H1 (cell line): ENCODE data around the gene RCHY1. TPM values are rescaled to one million over a fixed set of nuclear protein-coding genes. Genes with fewer than 3 reads are reported as not detected.
A peak's percentile ranks its signal among the peaks of the same experiment; 100 is the strongest.

Source experiments
- CTCF ChIA-PET: fragments of 300-600 bp; sonication (Branson Sonifier 250); formaldehyde crosslinking; loops from one replicate; lab custom pipeline; 2021; ENCODE audit not compliant: partially characterized antibody; lab: Charles Lee
- POLR2A ChIA-PET: fragments of 300-600 bp; sonication (Branson Sonifier 250); formaldehyde crosslinking; loops from one replicate; lab custom pipeline; 2021; ENCODE audit warnings: inconsistent platforms; ENCODE audit not compliant: partially characterized antibody; lab: Charles Lee
- DNase-seq, 2 experiments: peaks; one replicate each; pipeline versions ENCODE4 v3.0.0 to v3.0.0-alpha.2; 2010 to 2022; ENCODE audit warnings: low spot score in 2 of 2, low read depth in 1 of 2, mixed read lengths in 1 of 2
- FAIRE-seq: peaks from 2 replicates; lab custom pipeline; 2011; peaks lifted over from hg19 to GRCh38; lab: Jason Lieb, UNC
- H2AFZ ChIP-seq: 2 replicates; pipeline ENCODE4 v1.8.1; 2012; ENCODE audit warnings: low read length, inconsistent platforms
- H2AK5ac ChIP-seq: 2 replicates; pipeline ENCODE4 v1.6.1; 2013; ENCODE audit warnings: low read depth, low read length
- H2BK120ac ChIP-seq: replicated peaks from 2 replicates; pipeline ENCODE3; 2013; ENCODE audit warnings: low read depth, low read length, inconsistent platforms
- H2BK12ac ChIP-seq: 2 replicates; pipeline ENCODE4 v1.6.1; 2013; ENCODE audit warnings: low read depth, low read length
- H2BK15ac ChIP-seq: 2 replicates; pipeline ENCODE4 v1.6.1; 2013; ENCODE audit warnings: low read length
- H2BK20ac ChIP-seq: 2 replicates; pipeline ENCODE4 v1.6.1; 2013; ENCODE audit warnings: low read length
- H2BK5ac ChIP-seq: 2 replicates; pipeline ENCODE4 v1.6.1; 2013; ENCODE audit warnings: low read depth, low read length
- H3K14ac ChIP-seq: 2 replicates; pipeline ENCODE4 v1.6.1; 2013; ENCODE audit warnings: inconsistent platforms; ENCODE audit not compliant: insufficient read length
- H3K18ac ChIP-seq: 2 replicates; pipeline ENCODE4 v1.6.1; 2013; ENCODE audit warnings: low read length; ENCODE audit errors: extremely low read depth
- H3K23ac ChIP-seq: 2 replicates; pipeline ENCODE4 v1.6.1; 2013; ENCODE audit warnings: inconsistent platforms; ENCODE audit not compliant: insufficient read length
- H3K23me2 ChIP-seq: 2 replicates; pipeline ENCODE4 v1.6.1; 2013; ENCODE audit warnings: low read depth, low read length
- H3K27ac ChIP-seq: 2 replicates; pipeline ENCODE4 v1.6.1; 2011; ENCODE audit warnings: low read depth, low read length, inconsistent platforms
- H3K27me3 ChIP-seq, 4 experiments: replicated peaks in 1 of 4; 1 replicate in 1 of 4; 2 replicates in 3 of 4; pipeline versions ENCODE4 v1.6.1 to v1.8.1; 2011 to 2013; ENCODE audit warnings: low read length in 3 of 4, mild to moderate bottlenecking in 3 of 4, inconsistent platforms in 2 of 4, mixed read lengths in 2 of 4, moderate library complexity in 1 of 4; ENCODE audit not compliant: control insufficient read depth in 3 of 4, insufficient read depth in 3 of 4; ENCODE audit errors: extremely low read depth in 1 of 4
- H3K36me3 ChIP-seq, 4 experiments: 2 replicates each; pipeline versions ENCODE4 v1.6.1 to v1.8.1; 2011 to 2013; ENCODE audit warnings: mild to moderate bottlenecking in 4 of 4, low read length in 3 of 4, moderate library complexity in 2 of 4, control low read depth in 1 of 4, inconsistent platforms in 1 of 4; ENCODE audit not compliant: insufficient read depth in 4 of 4, control insufficient read depth in 2 of 4
- H3K4ac ChIP-seq: replicated peaks from 2 replicates; pipeline ENCODE3; 2013; ENCODE audit warnings: low read length, low read depth, mixed read lengths, inconsistent platforms; ENCODE audit not compliant: insufficient read length
- H3K4me1 ChIP-seq, 4 experiments: replicated peaks in 1 of 4; 1 replicate in 1 of 4; 2 replicates in 3 of 4; pipeline versions ENCODE4 v1.6.1 to v1.8.1; 2011 to 2013; ENCODE audit warnings: low read length in 3 of 4, inconsistent platforms in 2 of 4, mixed read lengths in 1 of 4; ENCODE audit not compliant: insufficient read depth in 4 of 4, control insufficient read depth in 3 of 4
- H3K4me2 ChIP-seq, 2 experiments: 2 replicates each; pipeline versions ENCODE4 v1.6.1 to v1.8.1; 2011 to 2013; ENCODE audit warnings: low read depth in 2 of 2, low read length in 2 of 2, control low read depth in 1 of 2, inconsistent platforms in 1 of 2, mild to moderate bottlenecking in 1 of 2; ENCODE audit not compliant: insufficient read depth in 1 of 2
- H3K4me3 ChIP-seq, 4 experiments: fragments of 200-600, 300-600 bp in 1 of 4; sonication (generic), shearing (Covaris generic), sonication (Bioruptor Twin) in 1 of 4; 2 replicates each; pipeline versions ENCODE4 v1.5.1 to v1.8.1; 2011 to 2016; ENCODE audit warnings: low read length in 4 of 4, low read depth in 3 of 4, control low read depth in 2 of 4, inconsistent platforms in 2 of 4, mild to moderate bottlenecking in 2 of 4, mixed read lengths in 1 of 4, moderate library complexity in 1 of 4; ENCODE audit not compliant: insufficient read depth in 2 of 4; ENCODE audit errors: extremely low read depth in 1 of 4
- H3K56ac ChIP-seq: replicated peaks from 2 replicates; pipeline ENCODE3; 2013; ENCODE audit warnings: low read depth, mild to moderate bottlenecking, mixed read lengths, low read length, inconsistent platforms; ENCODE audit not compliant: insufficient read length
- H3K79me1 ChIP-seq: 2 replicates; pipeline ENCODE4 v1.6.1; 2013; ENCODE audit warnings: low read depth, low read length, control low read depth
- H3K79me2 ChIP-seq, 2 experiments: 2 replicates each; pipeline versions ENCODE4 v1.6.1 to v1.8.1; 2012 to 2013; ENCODE audit warnings: low read length in 2 of 2, mild to moderate bottlenecking in 2 of 2, inconsistent platforms in 1 of 2; ENCODE audit not compliant: insufficient read depth in 2 of 2, control insufficient read depth in 1 of 2
- H3K9ac ChIP-seq, 4 experiments: replicated peaks in 1 of 4; 1 replicate in 1 of 4; 2 replicates in 3 of 4; pipeline versions ENCODE4 v1.6.1 to v1.8.1; 2011 to 2013; ENCODE audit warnings: low read depth in 3 of 4, low read length in 3 of 4, control low read depth in 2 of 4, mild to moderate bottlenecking in 2 of 4, moderate library complexity in 2 of 4, inconsistent platforms in 1 of 4; ENCODE audit errors: extremely low read depth in 1 of 4
- H3K9me3 ChIP-seq, 2 experiments: 2 replicates each; pipeline versions ENCODE4 v1.6.1 to v1.8.1; 2012 to 2013; ENCODE audit warnings: mild to moderate bottlenecking in 2 of 2, moderate library complexity in 2 of 2, control low read depth in 1 of 2, inconsistent platforms in 1 of 2, low read depth in 1 of 2, low read length in 1 of 2, mixed read lengths in 1 of 2; ENCODE audit not compliant: insufficient read depth in 2 of 2
- H4K20me1 ChIP-seq, 2 experiments: replicated peaks in 1 of 2; 2 replicates each; pipeline versions ENCODE3 to v1.8.1; 2011 to 2013; ENCODE audit warnings: inconsistent platforms in 2 of 2, low read length in 2 of 2, mild to moderate bottlenecking in 1 of 2; ENCODE audit not compliant: insufficient read depth in 2 of 2, control insufficient read depth in 1 of 2
- H4K5ac ChIP-seq: 2 replicates; pipeline ENCODE4 v1.6.1; 2013; ENCODE audit warnings: low read length, low read depth, mixed read lengths, inconsistent platforms; ENCODE audit not compliant: insufficient read length
- H4K8ac ChIP-seq: 2 replicates; pipeline ENCODE4 v1.8.0; 2013; ENCODE audit warnings: mild to moderate bottlenecking, moderate library complexity, low read length, inconsistent platforms; ENCODE audit not compliant: insufficient read depth; ENCODE audit errors: extremely low read depth
- H4K91ac ChIP-seq: replicated peaks from 2 replicates; pipeline ENCODE3; 2013; ENCODE audit warnings: low read length, mixed read lengths, inconsistent platforms; ENCODE audit not compliant: insufficient read length
- BACH1 ChIP-seq: IDR thresholded peaks from 2 replicates; pipeline ENCODE4 v1.6.1; 2012; ENCODE audit warnings: low read length, improper control_type of control experiment
- BRCA1 ChIP-seq: IDR thresholded peaks from 2 replicates; pipeline ENCODE4 v1.6.1; 2012; ENCODE audit warnings: low read depth, low read length, improper control_type of control experiment
- CBX8 ChIP-seq: fragments of 300-800, 300-1000 bp; sonication (generic); IDR thresholded peaks from 2 replicates; pipeline ENCODE4 v1.7.1; 2016; ENCODE audit warnings: low read depth, low read length, borderline replicate concordance
- FOSL1 ChIP-seq: IDR thresholded peaks from 2 replicates; pipeline ENCODE4 v1.6.1; 2011; ENCODE audit warnings: mild to moderate bottlenecking, low read depth, low read length, moderate library complexity; ENCODE audit not compliant: insufficient read depth
- RNF2 ChIP-seq: fragments of 200-900, 300-1000 bp; sonication (generic); IDR thresholded peaks from 2 replicates; pipeline ENCODE4 v1.7.1; 2016; ENCODE audit warnings: borderline replicate concordance, low read depth, mild to moderate bottlenecking, antibody characterized with exemption, low read length; ENCODE audit not compliant: poor library complexity, severe bottlenecking; ENCODE audit errors: missing control alignments
- TAF7 ChIP-seq: optimal IDR thresholded peaks from 2 replicates; pipeline ENCODE3; 2011; ENCODE audit warnings: low read depth, mild to moderate bottlenecking, inconsistent platforms, low read length, moderate library complexity, borderline replicate concordance
- ZNF274 ChIP-seq: IDR thresholded peaks from 2 replicates; pipeline ENCODE4 v1.7.0; 2012; ENCODE audit warnings: low read length, borderline replicate concordance; ENCODE audit errors: extremely low read depth
- WGBS, 2 experiments: shearing (Covaris generic) in 1 of 2; methylation state at CpG; one replicate each; pipeline versions ENCODE4 v1.1.6 to v1.1.7; 2013 to 2015; ENCODE audit warnings: low lambda C conversion rate in 2 of 2, mixed read lengths in 2 of 2, inconsistent platforms in 1 of 2, low coverage in 1 of 2, missing lambda C conversion rate in 1 of 2; ENCODE audit not compliant: insufficient replicate concordance in 2 of 2, insufficient coverage in 1 of 2, insufficient read length in 1 of 2; ENCODE audit errors: extremely low coverage in 1 of 2, missing lambda C conversion rate in 1 of 2; 5-methylcytosine and 5-hydroxymethylcytosine counted together
- polyA plus RNA-seq, 7 experiments: library from polyadenylated mRNA; depleted of rRNA in 3 of 7; stranded (reverse) in 5 of 7; unstranded in 2 of 7; fragments of >200 nt in 5 of 7; fragments of 200-250 nt in 2 of 7; gene quantifications; 1 replicate in 5 of 7; 2 replicates in 1 of 7; 4 replicates in 1 of 7; pipeline versions ENCODE4 v1.2.1 to v1.2.3, GENCODE V29; 2011 to 2013; ENCODE audit warnings: missing spikeins in 2 of 7, mixed read lengths in 2 of 7
- total RNA-seq: library from RNA; stranded (reverse); fragmentation: NEBNext Ultra II Directional; extraction: Animal tissue kit (Norgen Biotek cat#: 25700); gene quantifications from 2 replicates; pipeline ENCODE4 v1.2.1, GENCODE V29; 2021
- TF ChIP-seq, protein P1 (sequence below): IDR thresholded peaks from 2 replicates; pipeline ENCODE4 v1.6.1; 2011; ENCODE audit warnings: low read length, improper control_type of control experiment

The RCHY1 gene
- total and polyA plus RNA-seq, 2 of the 8 experiments (the other 6 are each of a cell fraction or from before 2014, with no cell fraction given) = 30.3 to 44.0 TPM

DNA sequence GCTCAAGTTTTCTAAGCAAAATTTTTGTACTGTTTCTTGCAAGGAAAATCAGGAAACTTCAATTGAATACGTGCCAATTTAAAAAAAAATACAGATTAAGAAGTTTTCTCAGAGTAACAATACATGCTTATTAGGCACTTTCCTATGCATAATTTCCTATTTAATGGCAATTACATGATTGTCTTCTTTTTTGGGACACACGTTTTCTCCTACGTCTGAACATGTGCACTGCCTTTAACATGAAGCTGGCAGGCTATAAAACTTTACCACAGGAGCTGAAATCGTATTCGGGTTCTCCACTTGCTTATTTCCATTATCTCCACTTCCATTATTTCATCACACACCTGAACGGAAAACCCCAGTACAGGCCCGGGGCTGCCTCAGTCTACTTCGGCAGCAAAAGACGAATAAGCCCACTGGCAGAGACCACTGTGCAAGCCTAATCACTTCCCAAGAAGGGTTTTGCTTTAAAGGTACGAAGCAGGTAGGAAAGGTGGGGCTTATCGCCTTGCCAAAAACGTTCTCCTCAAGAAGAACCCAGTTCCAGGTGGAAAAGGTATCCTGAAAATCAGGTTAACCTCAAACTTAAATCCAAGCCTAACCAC lies 575 bp downstream of the RCHY1 start:
- H2BK20ac ChIP-seq = no peak overlapping the region
- H3K23me2 ChIP-seq = peaks cover 7% of the 10 kb centered on the region
- no peaks in the 10 kb centered on the region for H3K27me3 ChIP-seq
- no peak overlapping the region for H2AK5ac ChIP-seq
- H4K91ac ChIP-seq = peak overlapping the region; percentile 25
- peaks cover 0 to 50% of the 10 kb centered on the region in 2 experiments; a peak in 3 of 4 replicates for H3K79me2 ChIP-seq
- H2BK15ac ChIP-seq = no peak overlapping the region
- peak overlapping the region in 3 of 4 experiments; percentile 83 to 92 (median 91); a peak in 6 of 7 replicates for H3K9ac ChIP-seq
- WGBS, 2 experiments = 9% methylated on average over 12 of the region's 12 CpGs; no CpG with 5 or more reads in 1 of the 2 experiments
- no peak overlapping the region; the same call in 1 of the 2 replicates for H4K8ac ChIP-seq
- peaks cover 0 to 19% (median 6%) of the 10 kb centered on the region in 4 experiments; a peak in 6 of 8 replicates for H3K36me3 ChIP-seq
- H3K56ac ChIP-seq = peak overlapping the region; percentile 43
- ChIA-PET CTCF (interaction anchor here (0.6 to 1.4 kb wide), 2 partner anchors 21 to 481 kb away, joined by 3 read pairs; no protein-coding TSS in a partner anchor), POLR2A (interaction anchor here (0.7 to 1.9 kb wide), 10 partner anchors 8 to 207 kb away, joined by 3 to 11 read pairs (median 4); no protein-coding TSS in a partner anchor)
- peak overlapping the region; percentile 89 to 92 for H3K4me2 ChIP-seq
- peak overlapping the region; percentile 88 for H4K5ac ChIP-seq
- peaks cover 0 to 15% (median 7%) of the 10 kb centered on the region in 4 experiments; a peak in 4 of 7 replicates for H3K4me1 ChIP-seq
- no peaks in the 10 kb centered on the region for H3K9me3 ChIP-seq
- H3K79me1 ChIP-seq = no peaks in the 10 kb centered on the region
- peak overlapping the region; percentile 73; the same call in 1 of the 2 replicates for H3K18ac ChIP-seq
- peak overlapping the region; percentile 77 for H2BK5ac ChIP-seq
- no peak for FAIRE-seq
- peak overlapping the region; percentile 87 for H3K27ac ChIP-seq
- no peak overlapping the region for H3K23ac ChIP-seq
- H3K14ac ChIP-seq = no peak overlapping the region
- H4K20me1 ChIP-seq = no peaks in the 10 kb centered on the region
- peak overlapping the region; percentile 70 to 93 (median 80) for H3K4me3 ChIP-seq
- peak overlapping the region; percentile 61; the same call in 1 of the 2 replicates for H2BK12ac ChIP-seq
- H3K4ac ChIP-seq = peak overlapping the region; percentile 15
- H2AFZ ChIP-seq = peak overlapping the region; percentile 87
- H2BK120ac ChIP-seq = peak overlapping the region; percentile 52
- DNase-seq = no peak
- TF ChIP-seq BRCA1 (no peak), RNF2 (no peak), CBX8 (no peak), FOSL1 (no peak), ZNF274 (no peak), TAF7 (no peak), BACH1 (no peak)
- TF ChIP-seq, protein P1, sequence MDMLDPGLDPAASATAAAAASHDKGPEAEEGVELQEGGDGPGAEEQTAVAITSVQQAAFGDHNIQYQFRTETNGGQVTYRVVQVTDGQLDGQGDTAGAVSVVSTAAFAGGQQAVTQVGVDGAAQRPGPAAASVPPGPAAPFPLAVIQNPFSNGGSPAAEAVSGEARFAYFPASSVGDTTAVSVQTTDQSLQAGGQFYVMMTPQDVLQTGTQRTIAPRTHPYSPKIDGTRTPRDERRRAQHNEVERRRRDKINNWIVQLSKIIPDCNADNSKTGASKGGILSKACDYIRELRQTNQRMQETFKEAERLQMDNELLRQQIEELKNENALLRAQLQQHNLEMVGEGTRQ = no peak
